GM23338 (cell line): ENCODE results near the gene SEC16A. TPM values are rescaled to one million over a fixed set of nuclear protein-coding genes. Genes with fewer than 3 reads are reported as not detected.

ENCODE experiments used
- ATAC-seq: fragments of 200-7000 bp; cut with Tn5 transposase; 3 replicates; pipeline ENCODE4 v1.9.1; 2020
- DNase-seq: peaks from one replicate; pipeline ENCODE4 v3.0.0-alpha.2; 2015; ENCODE audit warnings: low spot score
- H2AFZ ChIP-seq: fragments of 200-600 bp; sonication (generic); 2 replicates; pipeline ENCODE4 v1.8.0; 2016; ENCODE audit warnings: antibody characterized with exemption, mild to moderate bottlenecking, moderate library complexity
- H3F3A ChIP-seq: fragments of 200-600 bp; sonication (generic); replicated peaks from 2 replicates; pipeline ENCODE4 v1.8.0; 2017; ENCODE audit warnings: antibody characterized with exemption, mixed run types, low read depth
- H3K27ac ChIP-seq: fragments of 200-600 bp; sonication (generic); 2 replicates; pipeline ENCODE4 v1.6.1; 2016; ENCODE audit warnings: low read depth
- H3K27me3 ChIP-seq: fragments of 200-600 bp; sonication (generic); 2 replicates; pipeline ENCODE4 v1.8.0; 2016; ENCODE audit warnings: mild to moderate bottlenecking, mixed run types, moderate library complexity; ENCODE audit not compliant: insufficient read depth
- H3K36me3 ChIP-seq: fragments of 200-600 bp; sonication (generic); 2 replicates; pipeline ENCODE4 v1.8.0; 2016; ENCODE audit warnings: mild to moderate bottlenecking; ENCODE audit not compliant: insufficient read depth
- H3K4me1 ChIP-seq: fragments of 200-600 bp; sonication (generic); 2 replicates; pipeline ENCODE4 v1.8.0; 2016; ENCODE audit warnings: mild to moderate bottlenecking, moderate library complexity; ENCODE audit not compliant: insufficient read depth
- H3K4me2 ChIP-seq: fragments of 200-600 bp; sonication (generic); 2 replicates; pipeline ENCODE4 v1.7.1; 2017; ENCODE audit warnings: mixed run types
- H3K4me3 ChIP-seq: fragments of 200-600 bp; sonication (generic); 2 replicates; pipeline ENCODE4 v1.6.1; 2016; ENCODE audit warnings: mixed run types
- H3K79me2 ChIP-seq: fragments of 200-600 bp; sonication (generic); replicated peaks from 2 replicates; pipeline ENCODE4 v1.8.0; 2017; ENCODE audit warnings: mild to moderate bottlenecking; ENCODE audit not compliant: insufficient read depth
- H3K9me2 ChIP-seq: fragments of 200-600 bp; sonication (generic); 2 replicates; pipeline ENCODE4 v1.8.0; 2017; ENCODE audit not compliant: insufficient read depth
- H4K20me1 ChIP-seq: fragments of 200-600 bp; sonication (generic); replicated peaks from 2 replicates; pipeline ENCODE4 v1.8.0; 2017; ENCODE audit warnings: mild to moderate bottlenecking; ENCODE audit not compliant: insufficient read depth
- H3K27ac Mint-ChIP-seq: 2 replicates; pipeline ENCODE4 v1.8.0; 2020; ENCODE audit warnings: inconsistent platforms, mild to moderate bottlenecking, moderate library complexity, mixed read lengths
- H3K27me3 Mint-ChIP-seq: 3 replicates; pipeline ENCODE4 v1.8.0; 2022; ENCODE audit warnings: low read depth, mild to moderate bottlenecking, moderate library complexity, mixed read lengths, inconsistent platforms; ENCODE audit not compliant: insufficient read depth, poor library complexity
- H3K36me3 Mint-ChIP-seq: 3 replicates; pipeline ENCODE4 v1.8.0; 2021; ENCODE audit warnings: low read depth, mild to moderate bottlenecking, inconsistent platforms, moderate library complexity, mixed read lengths
- H3K4me1 Mint-ChIP-seq: 3 replicates; pipeline ENCODE4 v1.8.0; 2020; ENCODE audit warnings: mild to moderate bottlenecking, inconsistent platforms, mixed read lengths
- H3K4me3 Mint-ChIP-seq: 3 replicates; pipeline ENCODE4 v1.8.0; 2021; ENCODE audit warnings: moderate library complexity, mild to moderate bottlenecking, inconsistent platforms, mixed read lengths
- H3K9me3 Mint-ChIP-seq: 3 replicates; pipeline ENCODE4 v1.8.0; 2020; ENCODE audit warnings: moderate library complexity, mild to moderate bottlenecking, inconsistent platforms, mixed read lengths
- JUNB ChIP-seq: IDR thresholded peaks from one replicate; pipeline ENCODE4 v1.6.1; 2016; ENCODE audit warnings: antibody characterized with exemption; ENCODE audit not compliant: unreplicated experiment
- NANOG ChIP-seq: IDR thresholded peaks from 2 replicates; pipeline ENCODE4 v1.6.1; 2016; ENCODE audit warnings: antibody characterized with exemption, borderline replicate concordance
- POLR2AphosphoS5 ChIP-seq: IDR thresholded peaks from 2 replicates; pipeline ENCODE4 v1.6.1; 2016; ENCODE audit warnings: antibody characterized with exemption, low read depth
- ZNF114 ChIP-seq: fragments of 250-450 bp; sonication (Bioruptor Pico); IDR thresholded peaks from 2 replicates; pipeline ENCODE4 v1.5.0; 2020; ENCODE audit warnings: mild to moderate bottlenecking, moderate library complexity
- polyA plus RNA-seq: library from polyadenylated mRNA; unstranded; fragments of >200 nt; fragmentation: Nextera tagmentation; extraction: Ambion mirVana; gene quantifications from 2 replicates; pipeline ENCODE4 v1.2.1, GENCODE V29; 2016
- total RNA-seq: library from RNA; depleted of rRNA; stranded (reverse); fragments of >200 nt; shearing (Covaris generic); gene quantifications from 2 replicates; pipeline ENCODE4 v1.2.3, GENCODE V29; 2014
- TF ChIP-seq, protein P1 (sequence below): IDR thresholded peaks from 2 replicates; pipeline ENCODE4 v1.6.1; 2016; ENCODE audit warnings: antibody characterized with exemption
- TF ChIP-seq, protein P2 (sequence below): IDR thresholded peaks from one replicate; pipeline ENCODE4 v1.6.1; 2018; ENCODE audit warnings: antibody characterized with exemption; ENCODE audit not compliant: unreplicated experiment
- TF ChIP-seq, protein P3 (sequence below): fragments of 250-450 bp; sonication (Bioruptor Pico); IDR thresholded peaks from 2 replicates; pipeline ENCODE4 v1.5.0; 2020; ENCODE audit warnings: mild to moderate bottlenecking, moderate library complexity
- TF ChIP-seq, protein P4 (sequence below), 2 experiments: fragments of 200-600 bp in 1 of 2; sonication (generic) in 1 of 2; conservative IDR thresholded peaks; 2 replicates each; pipeline versions ENCODE4 v1.5.1 to v1.6.1; 2016 to 2017; ENCODE audit warnings: antibody characterized with exemption in 2 of 2, low read depth in 2 of 2, mild to moderate bottlenecking in 2 of 2, moderate library complexity in 1 of 2

Gene SEC16A
- total and polyA plus RNA-seq, 2 experiments from 2014 or later = 34.0 to 59.2 TPM

DNA sequence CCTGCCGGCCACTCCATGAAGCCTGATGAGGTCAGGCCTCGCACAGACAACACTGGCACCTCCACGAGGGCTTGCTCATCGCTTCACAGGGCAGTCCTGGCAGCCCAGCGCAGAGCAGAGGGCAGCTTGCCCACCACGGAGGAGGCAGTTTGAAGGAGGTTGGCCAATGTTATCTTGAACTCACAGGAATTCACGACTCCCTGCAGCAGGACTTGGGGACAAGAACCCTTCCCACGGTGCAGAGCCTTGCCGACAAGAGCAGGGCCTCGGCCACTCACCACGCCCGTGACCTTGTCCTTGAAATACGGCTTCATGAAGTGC lies 87.9 kb downstream of the SEC16A start:
- H3K27me3 ChIP-seq = no peaks in the 10 kb centered on the region
- DNase-seq (no peak), ATAC-seq (no peak)
- H3F3A ChIP-seq = peaks cover 4% of the 10 kb centered on the region; the same call in 1 of the 2 replicates
- no peak overlapping the region; the same call in 1 of the 2 replicates for H3K27ac Mint-ChIP-seq
- no peak for TF ChIP-seq JUNB
- no peak for TF ChIP-seq NANOG
- no peak for TF ChIP-seq ZNF114
- TF ChIP-seq, protein P1, sequence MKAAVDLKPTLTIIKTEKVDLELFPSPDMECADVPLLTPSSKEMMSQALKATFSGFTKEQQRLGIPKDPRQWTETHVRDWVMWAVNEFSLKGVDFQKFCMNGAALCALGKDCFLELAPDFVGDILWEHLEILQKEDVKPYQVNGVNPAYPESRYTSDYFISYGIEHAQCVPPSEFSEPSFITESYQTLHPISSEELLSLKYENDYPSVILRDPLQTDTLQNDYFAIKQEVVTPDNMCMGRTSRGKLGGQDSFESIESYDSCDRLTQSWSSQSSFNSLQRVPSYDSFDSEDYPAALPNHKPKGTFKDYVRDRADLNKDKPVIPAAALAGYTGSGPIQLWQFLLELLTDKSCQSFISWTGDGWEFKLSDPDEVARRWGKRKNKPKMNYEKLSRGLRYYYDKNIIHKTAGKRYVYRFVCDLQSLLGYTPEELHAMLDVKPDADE = no peak
- H3K4me3 ChIP-seq = no peak overlapping the region
- H3K4me1 Mint-ChIP-seq = peaks cover 9% of the 10 kb centered on the region
- no peak overlapping the region for H3K4me3 Mint-ChIP-seq
- peaks cover 3% of the 10 kb centered on the region; the same call in 1 of the 2 replicates for H3K4me1 ChIP-seq
- peaks cover 12% of the 10 kb centered on the region for H3K27me3 Mint-ChIP-seq
- peaks cover 12% of the 10 kb centered on the region for H4K20me1 ChIP-seq
- no peaks in the 10 kb centered on the region for H3K9me2 ChIP-seq
- H3K79me2 ChIP-seq = peaks cover 32% of the 10 kb centered on the region
- H3K36me3 ChIP-seq = peaks cover 17% of the 10 kb centered on the region
- no peak overlapping the region for H3K27ac ChIP-seq
- H3K4me2 ChIP-seq = no peak overlapping the region
- H3K36me3 Mint-ChIP-seq = peaks cover 66% of the 10 kb centered on the region
- no peaks in the 10 kb centered on the region for H3K9me3 Mint-ChIP-seq
- no peak overlapping the region for H2AFZ ChIP-seq

DNA sequence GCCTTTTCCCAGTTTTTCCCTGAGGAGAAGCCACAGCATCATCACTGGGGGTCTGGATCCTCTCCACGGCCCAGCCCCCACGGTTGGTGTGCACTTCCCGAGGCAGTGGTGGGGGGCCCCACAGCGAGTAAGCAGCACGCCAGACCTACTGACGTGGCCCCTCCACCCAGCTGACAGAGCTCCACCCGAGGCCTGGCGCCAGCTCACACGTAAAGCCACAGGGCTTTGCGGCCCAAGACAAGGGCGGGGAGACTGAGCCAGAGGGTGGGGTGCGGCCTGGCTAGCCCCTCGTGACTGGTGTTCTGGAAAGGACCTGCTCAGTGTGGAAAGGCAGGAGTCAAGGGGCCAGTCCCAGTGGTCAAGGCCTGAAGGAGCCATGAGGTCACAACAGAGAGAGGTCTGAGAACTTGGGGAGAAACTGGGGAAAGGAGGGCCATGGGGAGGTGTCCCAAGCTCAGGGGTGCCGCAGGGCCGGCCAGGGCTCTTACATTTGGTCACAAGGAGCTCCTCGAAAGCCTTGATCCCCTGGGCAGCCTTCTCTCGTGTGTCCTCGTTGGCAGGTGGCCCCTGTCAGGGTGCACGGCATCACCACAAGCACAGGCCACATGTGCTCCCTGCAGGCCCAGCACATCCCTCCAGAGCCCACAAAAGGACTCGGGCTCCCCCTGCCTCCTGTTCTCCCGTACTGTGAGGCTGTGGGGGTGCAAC lies 88.4 kb downstream of the SEC16A start:
- no peaks in the 10 kb centered on the region for H3K9me2 ChIP-seq
- peaks cover 12% of the 10 kb centered on the region for H4K20me1 ChIP-seq
- ATAC-seq (no peak), DNase-seq (no peak)
- peaks cover 71% of the 10 kb centered on the region for H3K36me3 Mint-ChIP-seq
- no peak overlapping the region for H3K4me2 ChIP-seq
- H2AFZ ChIP-seq = no peak overlapping the region
- no peak overlapping the region for H3K4me3 ChIP-seq
- H3F3A ChIP-seq = peaks cover 4% of the 10 kb centered on the region; the same call in 1 of the 2 replicates
- H3K36me3 ChIP-seq = peaks cover 17% of the 10 kb centered on the region
- H3K27me3 Mint-ChIP-seq = peaks cover 12% of the 10 kb centered on the region
- H3K4me1 Mint-ChIP-seq = peaks cover 9% of the 10 kb centered on the region
- H3K79me2 ChIP-seq = peaks cover 31% of the 10 kb centered on the region
- no peaks in the 10 kb centered on the region for H3K27me3 ChIP-seq
- no peak overlapping the region for H3K27ac Mint-ChIP-seq
- H3K4me1 ChIP-seq = peaks cover 3% of the 10 kb centered on the region; the same call in 1 of the 2 replicates
- no peak overlapping the region for H3K4me3 Mint-ChIP-seq
- no peak overlapping the region for H3K27ac ChIP-seq
- no peaks in the 10 kb centered on the region for H3K9me3 Mint-ChIP-seq
- TF ChIP-seq ZNF114 (no peak), JUNB (no peak), POLR2AphosphoS5 (no peak), NANOG (no peak)
- TF ChIP-seq, protein P2, sequence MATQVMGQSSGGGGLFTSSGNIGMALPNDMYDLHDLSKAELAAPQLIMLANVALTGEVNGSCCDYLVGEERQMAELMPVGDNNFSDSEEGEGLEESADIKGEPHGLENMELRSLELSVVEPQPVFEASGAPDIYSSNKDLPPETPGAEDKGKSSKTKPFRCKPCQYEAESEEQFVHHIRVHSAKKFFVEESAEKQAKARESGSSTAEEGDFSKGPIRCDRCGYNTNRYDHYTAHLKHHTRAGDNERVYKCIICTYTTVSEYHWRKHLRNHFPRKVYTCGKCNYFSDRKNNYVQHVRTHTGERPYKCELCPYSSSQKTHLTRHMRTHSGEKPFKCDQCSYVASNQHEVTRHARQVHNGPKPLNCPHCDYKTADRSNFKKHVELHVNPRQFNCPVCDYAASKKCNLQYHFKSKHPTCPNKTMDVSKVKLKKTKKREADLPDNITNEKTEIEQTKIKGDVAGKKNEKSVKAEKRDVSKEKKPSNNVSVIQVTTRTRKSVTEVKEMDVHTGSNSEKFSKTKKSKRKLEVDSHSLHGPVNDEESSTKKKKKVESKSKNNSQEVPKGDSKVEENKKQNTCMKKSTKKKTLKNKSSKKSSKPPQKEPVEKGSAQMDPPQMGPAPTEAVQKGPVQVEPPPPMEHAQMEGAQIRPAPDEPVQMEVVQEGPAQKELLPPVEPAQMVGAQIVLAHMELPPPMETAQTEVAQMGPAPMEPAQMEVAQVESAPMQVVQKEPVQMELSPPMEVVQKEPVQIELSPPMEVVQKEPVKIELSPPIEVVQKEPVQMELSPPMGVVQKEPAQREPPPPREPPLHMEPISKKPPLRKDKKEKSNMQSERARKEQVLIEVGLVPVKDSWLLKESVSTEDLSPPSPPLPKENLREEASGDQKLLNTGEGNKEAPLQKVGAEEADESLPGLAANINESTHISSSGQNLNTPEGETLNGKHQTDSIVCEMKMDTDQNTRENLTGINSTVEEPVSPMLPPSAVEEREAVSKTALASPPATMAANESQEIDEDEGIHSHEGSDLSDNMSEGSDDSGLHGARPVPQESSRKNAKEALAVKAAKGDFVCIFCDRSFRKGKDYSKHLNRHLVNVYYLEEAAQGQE = no peak
- TF ChIP-seq, protein P3, sequence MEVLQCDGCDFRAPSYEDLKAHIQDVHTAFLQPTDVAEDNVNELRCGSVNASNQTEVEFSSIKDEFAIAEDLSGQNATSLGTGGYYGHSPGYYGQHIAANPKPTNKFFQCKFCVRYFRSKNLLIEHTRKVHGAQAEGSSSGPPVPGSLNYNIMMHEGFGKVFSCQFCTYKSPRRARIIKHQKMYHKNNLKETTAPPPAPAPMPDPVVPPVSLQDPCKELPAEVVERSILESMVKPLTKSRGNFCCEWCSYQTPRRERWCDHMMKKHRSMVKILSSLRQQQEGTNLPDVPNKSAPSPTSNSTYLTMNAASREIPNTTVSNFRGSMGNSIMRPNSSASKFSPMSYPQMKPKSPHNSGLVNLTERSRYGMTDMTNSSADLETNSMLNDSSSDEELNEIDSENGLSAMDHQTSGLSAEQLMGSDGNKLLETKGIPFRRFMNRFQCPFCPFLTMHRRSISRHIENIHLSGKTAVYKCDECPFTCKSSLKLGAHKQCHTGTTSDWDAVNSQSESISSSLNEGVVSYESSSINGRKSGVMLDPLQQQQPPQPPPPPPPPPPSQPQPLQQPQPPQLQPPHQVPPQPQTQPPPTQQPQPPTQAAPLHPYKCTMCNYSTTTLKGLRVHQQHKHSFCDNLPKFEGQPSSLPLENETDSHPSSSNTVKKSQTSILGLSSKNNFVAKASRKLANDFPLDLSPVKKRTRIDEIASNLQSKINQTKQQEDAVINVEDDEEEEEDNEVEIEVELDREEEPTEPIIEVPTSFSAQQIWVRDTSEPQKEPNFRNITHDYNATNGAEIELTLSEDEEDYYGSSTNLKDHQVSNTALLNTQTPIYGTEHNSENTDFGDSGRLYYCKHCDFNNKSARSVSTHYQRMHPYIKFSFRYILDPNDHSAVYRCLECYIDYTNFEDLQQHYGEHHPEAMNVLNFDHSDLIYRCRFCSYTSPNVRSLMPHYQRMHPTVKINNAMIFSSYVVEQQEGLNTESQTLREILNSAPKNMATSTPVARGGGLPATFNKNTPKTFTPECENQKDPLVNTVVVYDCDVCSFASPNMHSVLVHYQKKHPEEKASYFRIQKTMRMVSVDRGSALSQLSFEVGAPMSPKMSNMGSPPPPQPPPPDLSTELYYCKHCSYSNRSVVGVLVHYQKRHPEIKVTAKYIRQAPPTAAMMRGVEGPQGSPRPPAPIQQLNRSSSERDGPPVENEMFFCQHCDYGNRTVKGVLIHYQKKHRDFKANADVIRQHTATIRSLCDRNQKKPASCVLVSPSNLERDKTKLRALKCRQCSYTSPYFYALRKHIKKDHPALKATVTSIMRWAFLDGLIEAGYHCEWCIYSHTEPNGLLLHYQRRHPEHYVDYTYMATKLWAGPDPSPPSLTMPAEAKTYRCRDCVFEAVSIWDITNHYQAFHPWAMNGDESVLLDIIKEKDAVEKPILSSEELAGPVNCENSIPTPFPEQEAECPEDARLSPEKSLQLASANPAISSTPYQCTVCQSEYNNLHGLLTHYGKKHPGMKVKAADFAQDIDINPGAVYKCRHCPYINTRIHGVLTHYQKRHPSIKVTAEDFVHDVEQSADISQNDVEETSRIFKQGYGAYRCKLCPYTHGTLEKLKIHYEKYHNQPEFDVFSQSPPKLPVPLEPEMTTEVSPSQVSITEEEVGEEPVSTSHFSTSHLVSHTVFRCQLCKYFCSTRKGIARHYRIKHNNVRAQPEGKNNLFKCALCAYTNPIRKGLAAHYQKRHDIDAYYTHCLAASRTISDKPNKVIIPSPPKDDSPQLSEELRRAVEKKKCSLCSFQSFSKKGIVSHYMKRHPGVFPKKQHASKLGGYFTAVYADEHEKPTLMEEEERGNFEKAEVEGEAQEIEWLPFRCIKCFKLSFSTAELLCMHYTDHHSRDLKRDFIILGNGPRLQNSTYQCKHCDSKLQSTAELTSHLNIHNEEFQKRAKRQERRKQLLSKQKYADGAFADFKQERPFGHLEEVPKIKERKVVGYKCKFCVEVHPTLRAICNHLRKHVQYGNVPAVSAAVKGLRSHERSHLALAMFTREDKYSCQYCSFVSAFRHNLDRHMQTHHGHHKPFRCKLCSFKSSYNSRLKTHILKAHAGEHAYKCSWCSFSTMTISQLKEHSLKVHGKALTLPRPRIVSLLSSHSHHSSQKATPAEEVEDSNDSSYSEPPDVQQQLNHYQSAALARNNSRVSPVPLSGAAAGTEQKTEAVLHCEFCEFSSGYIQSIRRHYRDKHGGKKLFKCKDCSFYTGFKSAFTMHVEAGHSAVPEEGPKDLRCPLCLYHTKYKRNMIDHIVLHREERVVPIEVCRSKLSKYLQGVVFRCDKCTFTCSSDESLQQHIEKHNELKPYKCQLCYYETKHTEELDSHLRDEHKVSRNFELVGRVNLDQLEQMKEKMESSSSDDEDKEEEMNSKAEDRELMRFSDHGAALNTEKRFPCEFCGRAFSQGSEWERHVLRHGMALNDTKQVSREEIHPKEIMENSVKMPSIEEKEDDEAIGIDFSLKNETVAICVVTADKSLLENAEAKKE (CRISPR knock-in tag) = no peak
- TF ChIP-seq, protein P4, sequence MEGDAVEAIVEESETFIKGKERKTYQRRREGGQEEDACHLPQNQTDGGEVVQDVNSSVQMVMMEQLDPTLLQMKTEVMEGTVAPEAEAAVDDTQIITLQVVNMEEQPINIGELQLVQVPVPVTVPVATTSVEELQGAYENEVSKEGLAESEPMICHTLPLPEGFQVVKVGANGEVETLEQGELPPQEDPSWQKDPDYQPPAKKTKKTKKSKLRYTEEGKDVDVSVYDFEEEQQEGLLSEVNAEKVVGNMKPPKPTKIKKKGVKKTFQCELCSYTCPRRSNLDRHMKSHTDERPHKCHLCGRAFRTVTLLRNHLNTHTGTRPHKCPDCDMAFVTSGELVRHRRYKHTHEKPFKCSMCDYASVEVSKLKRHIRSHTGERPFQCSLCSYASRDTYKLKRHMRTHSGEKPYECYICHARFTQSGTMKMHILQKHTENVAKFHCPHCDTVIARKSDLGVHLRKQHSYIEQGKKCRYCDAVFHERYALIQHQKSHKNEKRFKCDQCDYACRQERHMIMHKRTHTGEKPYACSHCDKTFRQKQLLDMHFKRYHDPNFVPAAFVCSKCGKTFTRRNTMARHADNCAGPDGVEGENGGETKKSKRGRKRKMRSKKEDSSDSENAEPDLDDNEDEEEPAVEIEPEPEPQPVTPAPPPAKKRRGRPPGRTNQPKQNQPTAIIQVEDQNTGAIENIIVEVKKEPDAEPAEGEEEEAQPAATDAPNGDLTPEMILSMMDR (conservative IDR thresholded peaks at IDR 0.05; ENCODE audit: low read depth in 2 of 2) = no peak
